OCI-LY1 (cell line): ENCODE data around the gene HAND2.

Experiments
- H2AFZ ChIP-seq: fragments of 200-600 bp; sonication (generic), shearing (Covaris generic); 2 replicates; pipeline ENCODE4 v1.6.0; 2014; ENCODE audit warnings: antibody characterized with exemption, mild to moderate bottlenecking, low read length
- H3F3A ChIP-seq: fragments of 200-600 bp; sonication (generic), shearing (Covaris generic); 2 replicates; pipeline ENCODE4 v1.6.0; 2014; ENCODE audit warnings: mild to moderate bottlenecking, antibody characterized with exemption, low read length, moderate library complexity; ENCODE audit not compliant: insufficient read depth
- H3K27ac ChIP-seq: fragments of 200-600 bp; sonication (generic); 2 replicates; pipeline ENCODE4 v1.5.1; 2014; ENCODE audit warnings: low read length, mixed run types, mild to moderate bottlenecking, low read depth; ENCODE audit not compliant: poor library complexity, severe bottlenecking
- H3K27me3 ChIP-seq: fragments of 200-600 bp; sonication (generic); 2 replicates; pipeline ENCODE4 v1.6.0; 2014; ENCODE audit warnings: antibody characterized with exemption, mild to moderate bottlenecking, low read length, moderate library complexity; ENCODE audit not compliant: insufficient read depth
- H3K36me3 ChIP-seq: fragments of 200-600 bp; sonication (generic); 2 replicates; pipeline ENCODE4 v1.6.1; 2014; ENCODE audit warnings: mild to moderate bottlenecking, antibody characterized with exemption, low read length, moderate library complexity, mixed read lengths; ENCODE audit not compliant: insufficient read depth
- H3K4me1 ChIP-seq: fragments of 200-600 bp; sonication (generic); 2 replicates; pipeline ENCODE4 v1.5.1; 2014; ENCODE audit warnings: mild to moderate bottlenecking, low read length, moderate library complexity; ENCODE audit not compliant: insufficient read depth, severe bottlenecking
- H3K4me2 ChIP-seq: fragments of 200-600 bp; sonication (generic), shearing (Covaris generic); 2 replicates; pipeline ENCODE4 v1.6.1; 2014; ENCODE audit warnings: low read length
- H3K4me3 ChIP-seq: fragments of 200-600 bp; sonication (generic); 2 replicates; pipeline ENCODE4 v1.5.1; 2014; ENCODE audit warnings: low read length, low read depth, mild to moderate bottlenecking, mixed read lengths; ENCODE audit not compliant: poor library complexity, severe bottlenecking
- H3K79me2 ChIP-seq: fragments of 200-600 bp; shearing (Covaris generic); 2 replicates; pipeline ENCODE4 v1.6.1; 2016; ENCODE audit warnings: mixed run types, low read length, mixed read lengths; ENCODE audit not compliant: insufficient read depth
- H3K9ac ChIP-seq: fragments of 200-600 bp; sonication (generic), shearing (Covaris generic); 2 replicates; pipeline ENCODE4 v1.6.1; 2014; ENCODE audit warnings: mild to moderate bottlenecking, low read length, mixed read lengths
- H3K9me2 ChIP-seq: fragments of 200-600 bp; sonication (generic), shearing (Covaris generic); 2 replicates; pipeline ENCODE4 v1.6.1; 2014; ENCODE audit warnings: low read depth, mild to moderate bottlenecking, low read length, mixed read lengths
- H3K9me3 ChIP-seq: fragments of 200-600 bp; shearing (Covaris generic); 2 replicates; pipeline ENCODE4 v1.6.1; 2014; ENCODE audit warnings: low read length, mixed read lengths
- H4K20me1 ChIP-seq: fragments of 200-600 bp; sonication (generic), shearing (Covaris generic); 2 replicates; pipeline ENCODE4 v1.6.0; 2016; ENCODE audit warnings: mild to moderate bottlenecking, low read length; ENCODE audit not compliant: insufficient read depth
- CTCF ChIP-seq: fragments of 200-600 bp; sonication (generic), shearing (Covaris generic); IDR thresholded peaks from 2 replicates; pipeline ENCODE4 v1.5.1; 2017; ENCODE audit warnings: mild to moderate bottlenecking, antibody characterized with exemption, low read length, moderate library complexity, mixed read lengths
- EZH2 ChIP-seq: fragments of 200-600 bp; sonication (generic), shearing (Covaris generic); IDR thresholded peaks from 2 replicates; pipeline ENCODE4 v1.8.0; 2017; ENCODE audit warnings: borderline replicate concordance, mixed run types, mild to moderate bottlenecking, antibody characterized with exemption, low read length, moderate library complexity, mixed read lengths

Gene HAND2

GRCh38 chr4:173543266-173543665 is 13.2 kb upstream of the HAND2 start:
- Histone ChIP-seq H3K4me2 (no peak overlapping the region), H3K36me3 (no peaks in the 10 kb centered on the region), H3K9me3 (no peaks in the 10 kb centered on the region), H4K20me1 (no peaks in the 10 kb centered on the region), H3K4me3 (no peak overlapping the region), H3F3A (no peaks in the 10 kb centered on the region), H3K9me2 (no peaks in the 10 kb centered on the region), H3K4me1 (no peaks in the 10 kb centered on the region), H2AFZ (no peak overlapping the region), H3K27ac (no peak overlapping the region), H3K9ac (no peak overlapping the region), H3K27me3 (no peaks in the 10 kb centered on the region), H3K79me2 (no peaks in the 10 kb centered on the region)
- TF ChIP-seq CTCF, result no peak
- TF ChIP-seq EZH2, result no peak

DNA sequence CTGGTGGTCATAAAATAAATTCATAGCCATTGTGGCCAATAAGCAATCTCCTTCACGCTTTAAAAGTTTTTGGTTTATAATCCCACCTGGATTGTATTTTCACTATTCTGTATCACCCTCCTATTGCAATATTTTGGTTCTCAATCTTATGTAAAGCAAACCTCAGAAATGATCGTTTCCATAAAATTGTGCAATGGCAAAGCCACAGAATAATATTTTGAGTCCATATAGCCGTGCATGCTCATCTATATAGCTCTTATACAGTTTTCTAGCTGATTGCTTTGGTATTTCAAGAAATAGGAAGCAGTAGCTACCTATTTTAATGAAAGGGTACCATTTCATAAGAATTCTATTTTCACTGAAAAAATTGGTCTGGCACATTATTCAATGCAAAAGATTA is 10.0 kb upstream of the HAND2 start:
- Histone ChIP-seq H2AFZ (no peak overlapping the region), H3K9me2 (no peaks in the 10 kb centered on the region), H4K20me1 (no peaks in the 10 kb centered on the region), H3K27me3 (no peaks in the 10 kb centered on the region; the same call in 1 of the 2 replicates), H3K9ac (no peak overlapping the region), H3K27ac (no peak overlapping the region), H3F3A (no peaks in the 10 kb centered on the region), H3K4me2 (no peak overlapping the region), H3K4me1 (no peaks in the 10 kb centered on the region), H3K79me2 (no peaks in the 10 kb centered on the region), H3K4me3 (no peak overlapping the region), H3K9me3 (no peaks in the 10 kb centered on the region), H3K36me3 (no peaks in the 10 kb centered on the region)
- TF ChIP-seq EZH2, result no peak
- no peak for TF ChIP-seq CTCF

GRCh38 chr4:173538909-173539445 is 8.9 kb upstream of the HAND2 start:
- no peak overlapping the region for H2AFZ ChIP-seq
- no peaks in the 10 kb centered on the region for H3F3A ChIP-seq
- H3K9me3 ChIP-seq, result no peaks in the 10 kb centered on the region
- no peak overlapping the region for H3K9ac ChIP-seq
- no peak overlapping the region for H3K4me2 ChIP-seq
- H3K36me3 ChIP-seq, result no peaks in the 10 kb centered on the region
- no peaks in the 10 kb centered on the region for H3K79me2 ChIP-seq
- no peaks in the 10 kb centered on the region for H3K4me1 ChIP-seq
- no peaks in the 10 kb centered on the region for H3K9me2 ChIP-seq
- no peaks in the 10 kb centered on the region for H4K20me1 ChIP-seq
- H3K27me3 ChIP-seq, result no peaks in the 10 kb centered on the region; the same call in 1 of the 2 replicates
- TF ChIP-seq EZH2, result no peak
- no peak overlapping the region for H3K4me3 ChIP-seq
- no peak overlapping the region for H3K27ac ChIP-seq
